Measurements from ENCODE around the gene CES5A. TPM values are rescaled to one million over a fixed set of nuclear protein-coding genes. Genes with fewer than 3 reads are reported as not detected.

Gene CES5A
- total RNA-seq, 1 donor from 2014 or later: not detected

GRCh38 chr16:55908641-55909040 lies 33.5 kb upstream of the CES5A start:
- Mint-ChIP-seq H3K36me3 (ENCODE audit: low read depth) (no peaks in the 10 kb centered on the region), H3K4me3 (no peak overlapping the region), H3K9me3 (peaks cover 17% of the 10 kb centered on the region), H3K27me3 (peaks cover 9% of the 10 kb centered on the region), H3K27ac (no peak overlapping the region), H3K4me1 (no peaks in the 10 kb centered on the region)
- no peak for ATAC-seq (ENCODE audit: low read depth)
- POLR2A ChIA-PET: no interaction called here
- intact Hi-C loops (cut with micrococcal nuclease): no loop called here
- CTCF ChIA-PET: no interaction called here
- no peak for TF ChIP-seq CTCF (IDR thresholded peaks at IDR 0.05)
- DNase-seq: no peak

- Mint-ChIP-seq H3K27ac (no peak overlapping the region), H3K36me3 (ENCODE audit: low read depth) (no peaks in the 10 kb centered on the region), H3K4me3 (no peak overlapping the region), H3K4me1 (no peaks in the 10 kb centered on the region), H3K27me3 (peaks cover 6% of the 10 kb centered on the region), H3K9me3 (peaks cover 20% of the 10 kb centered on the region)
- intact Hi-C loops (cut with micrococcal nuclease): no loop called here
- DNase-seq: no peak
- TF ChIP-seq CTCF (IDR thresholded peaks at IDR 0.05): no peak
- no peak for ATAC-seq (ENCODE audit: low read depth)
- ChIA-PET POLR2A (no interaction called here), CTCF (no interaction called here)
Measured at GRCh38 chr16:55907661-55908060, 32.5 kb upstream of the CES5A start.

- ChIA-PET POLR2A (no interaction called here), CTCF (no interaction called here)
- no peak for DNase-seq
- H3K9me3 Mint-ChIP-seq: peaks cover 17% of the 10 kb centered on the region
- intact Hi-C loops (cut with micrococcal nuclease): no loop called here
- H3K36me3 Mint-ChIP-seq (ENCODE audit: low read depth): no peaks in the 10 kb centered on the region
- TF ChIP-seq CTCF (IDR thresholded peaks at IDR 0.05): no peak
- no peak overlapping the region for H3K27ac Mint-ChIP-seq
- no peaks in the 10 kb centered on the region for H3K27me3 Mint-ChIP-seq
- H3K4me3 Mint-ChIP-seq: no peak overlapping the region
- no peak for ATAC-seq (ENCODE audit: low read depth)
- no peaks in the 10 kb centered on the region for H3K4me1 Mint-ChIP-seq
Measured at GRCh38 chr16:55906123-55906522, 30.9 kb upstream of the CES5A start.

GRCh38 chr16:55905651-55906050 lies 30.5 kb upstream of the CES5A start:
- no peak for TF ChIP-seq CTCF (IDR thresholded peaks at IDR 0.05)
- POLR2A ChIA-PET: no interaction called here
- Mint-ChIP-seq H3K36me3 (ENCODE audit: low read depth) (no peaks in the 10 kb centered on the region), H3K9me3 (peaks cover 13% of the 10 kb centered on the region), H3K4me3 (no peak overlapping the region), H3K27ac (no peak overlapping the region), H3K4me1 (no peaks in the 10 kb centered on the region), H3K27me3 (no peaks in the 10 kb centered on the region)
- DNase-seq (no peak), ATAC-seq (ENCODE audit: low read depth) (no peak)
- CTCF ChIA-PET: no interaction called here
- intact Hi-C loops (cut with micrococcal nuclease): no loop called here

GRCh38 chr16:55901566-55902217 lies 26.5 kb upstream of the CES5A start:
- DNase-seq: no peak
- no peak overlapping the region for H3K4me3 Mint-ChIP-seq
- H3K9me3 Mint-ChIP-seq: peaks cover 11% of the 10 kb centered on the region
- no peak for ATAC-seq (ENCODE audit: low read depth)
- no peak overlapping the region for H3K27ac Mint-ChIP-seq
- no peaks in the 10 kb centered on the region for H3K36me3 Mint-ChIP-seq (ENCODE audit: low read depth)
- H3K27me3 Mint-ChIP-seq: no peaks in the 10 kb centered on the region
- H3K4me1 Mint-ChIP-seq: no peaks in the 10 kb centered on the region
- ChIA-PET CTCF (no interaction called here), POLR2A (no interaction called here)
- intact Hi-C loops (cut with micrococcal nuclease): no loop called here
- no peak for TF ChIP-seq CTCF (IDR thresholded peaks at IDR 0.05)
